Kidney epithelial cell (primary cell): ENCODE results near the gene HOXB3. TPM values are rescaled to one million over a fixed set of nuclear protein-coding genes. Genes with fewer than 3 reads are reported as not detected.

Source experiments
- DNase-seq: peaks from one replicate; pipeline ENCODE4 v3.0.0-alpha.2; 2010; ENCODE audit warnings: low read depth
- H3K27me3 ChIP-seq: 2 replicates; pipeline ENCODE4 v1.6.0; 2011; ENCODE audit warnings: low read length; ENCODE audit not compliant: control insufficient read depth, insufficient read depth
- H3K36me3 ChIP-seq: 2 replicates; pipeline ENCODE4 v1.5.1; 2011; ENCODE audit warnings: low read length; ENCODE audit not compliant: control insufficient read depth, insufficient read depth
- H3K4me3 ChIP-seq: 2 replicates; pipeline ENCODE4 v1.5.1; 2011; ENCODE audit warnings: low read depth, mild to moderate bottlenecking, control low read depth, low read length
- CTCF ChIP-seq: IDR thresholded peaks from 2 replicates; pipeline ENCODE4 v1.5.1; 2011; ENCODE audit warnings: mild to moderate bottlenecking, moderate library complexity, low read length, control low read depth, inconsistent platforms; ENCODE audit not compliant: insufficient read depth, poor library complexity, severe bottlenecking
- total RNA-seq: library from RNA; depleted of rRNA; stranded (reverse); fragments of >200 nt; gene quantifications from 2 replicates; pipeline ENCODE4 v1.2.3, GENCODE V29; 2015

Gene HOXB3
- total RNA-seq, 1 donor from 2014 or later = 31.1 TPM

GRCh38 chr17:48578616-48579470 is 11.2 kb downstream of the HOXB3 start:
- H3K36me3 ChIP-seq = peaks cover 3% of the 10 kb centered on the region
- no peaks in the 10 kb centered on the region for H3K27me3 ChIP-seq
- peak overlapping the region; percentile 68 for H3K4me3 ChIP-seq
- DNase-seq = no peak
- no peak for TF ChIP-seq CTCF

DNA sequence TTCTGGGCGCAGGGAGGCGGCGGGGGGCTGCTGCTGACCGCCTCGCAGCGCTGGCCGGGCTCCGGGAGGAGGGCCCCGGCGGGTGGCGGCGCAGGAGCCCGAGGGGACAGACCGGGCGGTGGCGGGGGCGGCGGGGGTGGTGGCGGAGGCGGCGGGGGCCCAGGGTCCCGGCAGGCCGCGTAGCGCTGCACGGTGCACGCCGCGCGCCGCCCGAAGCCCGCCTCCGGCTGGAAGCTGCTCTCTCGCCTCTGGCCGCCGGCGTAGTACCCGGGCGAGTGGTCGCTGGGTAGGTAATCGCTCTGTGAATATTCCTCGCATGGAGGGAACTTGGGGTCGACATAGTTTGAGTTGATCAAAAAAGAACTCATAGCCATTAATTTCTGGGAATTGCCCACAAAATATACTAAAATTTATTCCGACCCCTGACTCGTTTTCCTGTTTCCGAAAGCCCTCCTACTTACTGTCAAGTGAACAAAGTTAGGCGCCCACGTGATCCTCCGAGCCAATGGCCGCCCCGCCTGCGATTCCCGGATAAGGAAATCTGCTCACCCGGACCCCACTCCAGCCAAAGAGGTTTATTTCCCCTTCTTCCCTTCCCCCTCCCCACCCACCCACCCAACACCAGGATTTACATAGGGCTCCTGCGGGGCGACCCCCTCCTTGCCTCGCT is 12.0 kb downstream of the HOXB3 start, which contains the start of gene HOXB4:
Gene HOXB4, minus strand, starts transcription at position 405 of the 670 bp plus-strand sequence. Its CDS starts 31 bp downstream, at position 374.
- DNase-seq = no peak

DNA sequence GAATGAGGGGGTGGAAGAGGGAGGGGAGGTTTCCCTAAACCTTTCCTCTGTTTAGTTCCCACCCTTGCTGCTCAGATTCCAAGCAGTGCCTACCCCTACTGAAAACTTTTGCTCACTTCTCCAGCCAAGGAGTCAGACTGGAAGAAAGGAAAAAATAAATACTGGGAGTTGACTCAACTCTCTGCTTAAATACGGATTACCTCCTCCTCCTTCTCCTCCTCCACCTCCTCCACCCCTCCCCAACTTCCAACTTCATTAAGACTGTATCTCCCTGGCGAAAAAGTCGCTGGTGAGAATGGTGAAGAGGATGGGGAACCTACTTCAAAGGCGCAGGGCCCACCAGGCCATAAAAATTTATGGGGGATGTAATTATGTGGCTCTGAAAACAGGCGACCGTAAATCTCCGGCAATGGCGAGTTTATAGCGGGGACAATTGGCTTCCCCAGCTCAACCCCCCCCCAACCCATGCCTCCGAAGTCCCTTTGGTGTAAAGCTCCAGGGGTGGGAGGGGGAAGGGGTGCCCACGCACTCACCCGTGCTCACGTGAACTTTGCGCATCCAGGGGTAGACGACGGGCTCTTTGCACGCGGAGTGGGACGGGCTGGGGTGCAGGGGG is 12.6 kb downstream of the HOXB3 start:
- DNase-seq = peak; percentile 84
- no peak for TF ChIP-seq CTCF
- Histone ChIP-seq H3K27me3 (no peaks in the 10 kb centered on the region), H3K4me3 (peak overlapping the region; percentile 68), H3K36me3 (peaks cover 3% of the 10 kb centered on the region)

More for the DNA sequence above, 12.0 kb downstream of the HOXB3 start, which contains the start of gene HOXB4:
- TF ChIP-seq CTCF = no peak
- no peaks in the 10 kb centered on the region for H3K27me3 ChIP-seq
- peak within 1 kb of the TSS; percentile 68 for H3K4me3 ChIP-seq
- peaks cover 3% of the 10 kb centered on the region for H3K36me3 ChIP-seq

DNA sequence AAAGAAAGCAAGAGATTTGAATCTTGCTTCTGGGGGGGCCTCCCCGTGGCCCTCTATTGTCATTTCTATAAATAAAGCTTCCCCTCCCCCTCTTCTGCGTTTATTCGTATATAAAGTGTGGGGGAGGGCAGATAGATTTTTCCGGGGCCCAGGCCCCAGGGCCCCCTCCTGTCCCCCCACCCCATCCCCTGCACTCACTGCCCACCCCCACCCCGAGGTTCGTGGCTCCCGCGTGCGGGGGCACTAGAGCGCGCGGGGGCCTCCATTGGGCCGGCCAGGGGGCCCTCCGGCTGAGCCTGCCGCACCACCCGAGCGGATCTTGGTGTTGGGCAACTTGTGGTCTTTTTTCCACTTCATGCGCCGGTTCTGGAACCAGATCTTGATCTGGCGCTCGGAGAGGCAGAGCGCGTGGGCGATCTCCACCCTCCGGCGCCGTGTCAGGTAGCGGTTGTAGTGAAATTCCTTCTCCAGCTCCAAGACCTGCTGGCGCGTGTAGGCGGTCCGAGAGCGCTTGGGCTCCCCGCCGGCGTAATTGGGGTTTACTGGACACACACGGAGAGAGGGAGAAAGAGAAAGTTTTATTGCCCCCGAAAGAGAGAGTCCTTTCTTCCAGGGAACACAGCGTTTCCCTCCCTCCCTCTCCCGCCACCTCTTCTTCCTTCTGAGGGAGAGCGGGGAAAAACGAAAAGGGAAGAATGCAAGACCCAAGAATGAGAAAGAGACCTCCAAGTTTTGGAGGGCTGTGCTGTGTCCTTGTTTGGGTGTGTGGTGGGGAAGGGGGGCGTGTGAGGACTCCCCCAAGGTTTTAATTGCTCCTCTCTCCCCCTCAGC is 13.3 kb downstream of the HOXB3 start:
- H3K27me3 ChIP-seq = no peaks in the 10 kb centered on the region
- H3K36me3 ChIP-seq = peaks cover 3% of the 10 kb centered on the region
- DNase-seq = no peak
- no peak for TF ChIP-seq CTCF
- H3K4me3 ChIP-seq = peak overlapping the region; percentile 68

DNA sequence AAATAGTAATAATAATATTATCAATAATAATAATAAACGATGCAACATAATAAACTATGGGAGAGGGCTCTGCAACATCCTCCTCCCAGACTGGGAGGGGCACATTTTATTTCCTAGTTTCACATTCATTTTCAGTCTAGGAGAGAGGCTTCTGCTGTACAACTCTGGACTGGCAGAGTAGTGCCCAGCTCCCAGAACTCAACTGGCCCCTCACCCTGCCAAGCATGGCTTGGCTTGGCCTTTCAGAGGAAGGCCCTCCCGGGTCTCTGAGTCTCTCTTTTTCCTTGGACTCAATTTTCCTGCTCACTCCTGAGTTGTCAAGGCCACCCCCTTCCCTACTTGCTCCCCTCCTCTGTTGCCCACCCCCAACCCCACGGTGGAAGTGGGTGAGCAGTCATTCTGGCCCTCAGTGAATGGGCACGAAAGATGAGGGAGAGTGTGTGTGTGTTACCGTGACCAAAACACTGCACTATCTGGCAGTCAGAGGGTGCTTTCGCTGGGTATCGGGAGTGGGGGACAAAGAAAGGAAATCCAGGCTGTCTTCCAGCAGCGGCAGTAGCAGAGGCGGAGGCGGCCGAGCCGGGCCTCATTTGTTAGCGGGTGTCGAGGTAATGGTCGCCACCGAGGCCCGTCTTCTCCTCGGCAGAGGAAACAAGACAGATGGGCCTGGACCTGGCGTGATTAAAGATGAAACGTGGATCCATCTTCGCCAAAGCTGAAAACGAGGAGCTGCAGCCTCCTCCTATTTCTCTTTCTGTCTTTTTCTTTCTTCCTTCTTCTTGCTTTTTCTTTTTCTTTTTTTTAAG is 14.2 kb downstream of the HOXB3 start:
- DNase-seq = no peak
- peak overlapping the region; percentile 68 for H3K4me3 ChIP-seq
- no peak for TF ChIP-seq CTCF
- peaks cover 3% of the 10 kb centered on the region for H3K36me3 ChIP-seq
- no peaks in the 10 kb centered on the region for H3K27me3 ChIP-seq
